Breast epithelium (tissue), 4 donors: ENCODE data around the gene IL17RC. TPM values are rescaled to one million over a fixed set of nuclear protein-coding genes. Genes with fewer than 3 reads are reported as not detected.
A peak's percentile ranks its signal among the peaks of the same experiment; 100 is the strongest.
"Not testable (repeated sequence)": the region's sequence is repeated elsewhere in the genome, so short reads cannot be mapped to it uniquely, and the experiment has no call there.

Experiments used
- DNase-seq, 2 donors: peaks; one replicate each; pipeline ENCODE4 v3.0.0-alpha.2; 2019; ENCODE audit warnings: low spot score in 2 of 2
- H3K27ac ChIP-seq, 2 donors: fragments of 200-600 bp; sonication (generic) in 1 of 2; one replicate each; pipeline ENCODE4 v1.5.1; 2016 to 2019; ENCODE audit warnings: mild to moderate bottlenecking in 1 of 2
- H3K27me3 ChIP-seq, 2 donors: fragments of 200-600 bp; sonication (generic) in 1 of 2; one replicate each; pipeline versions ENCODE4 v1.5.1 to v1.6.0; 2017 to 2019; ENCODE audit warnings: control low read depth in 1 of 2, mild to moderate bottlenecking in 1 of 2
- H3K36me3 ChIP-seq: fragments of 200-600 bp; one replicate; pipeline ENCODE4 v1.5.1; 2019
- H3K4me1 ChIP-seq, 2 donors: fragments of 200-600 bp; sonication (generic); one replicate each; pipeline ENCODE4 v1.5.1; 2016 to 2019; ENCODE audit warnings: control low read depth in 1 of 2
- H3K4me3 ChIP-seq, 3 donors: fragments of 200-600 bp; sonication (generic); 1 replicate in 2 of 3; 2 replicates in 1 of 3; pipeline ENCODE4 v1.5.1; 2016 to 2019; ENCODE audit warnings: mild to moderate bottlenecking in 3 of 3, moderate library complexity in 2 of 3
- H3K9me3 ChIP-seq, 2 donors: fragments of 200-600 bp; sonication (generic) in 1 of 2; one replicate each; pipeline ENCODE4 v1.5.1; 2016 to 2019; ENCODE audit warnings: control low read depth in 1 of 2
- POLR2A ChIP-seq: fragments of 450-650 bp; IDR thresholded peaks from one replicate; pipeline ENCODE4 v1.6.1; 2016; ENCODE audit warnings: antibody characterized with exemption, mild to moderate bottlenecking, moderate library complexity
- POLR2AphosphoS5 ChIP-seq, 3 donors: sonication (generic); formaldehyde crosslinking; IDR thresholded peaks; one replicate each; pipeline ENCODE4 v1.6.1; 2017; ENCODE audit warnings: antibody characterized with exemption in 3 of 3
- intact Hi-C: fragments of 100-400 bp; cut with DNase I; formaldehyde crosslinking; loops from one replicate; pipeline ENCODE4 v1.15.1; 2023; ENCODE audit warnings: low total_unique reads
- total RNA-seq, 3 donors: library from RNA; depleted of rRNA; stranded (reverse); fragments of >200 nt; gene quantifications; one replicate each; pipeline ENCODE4 v1.1.0, GENCODE V29; 2016
- TF ChIP-seq, protein P1 (sequence below), 3 donors: fragments of 450-650 bp; IDR thresholded peaks; one replicate each; pipeline ENCODE4 v1.5.1; 2016 to 2017; ENCODE audit warnings: antibody characterized with exemption in 3 of 3, mild to moderate bottlenecking in 3 of 3, moderate library complexity in 3 of 3

Gene IL17RC
- total RNA-seq, 3 donors from 2014 or later = 59.6 to 119 (median 90.6) TPM

DNA sequence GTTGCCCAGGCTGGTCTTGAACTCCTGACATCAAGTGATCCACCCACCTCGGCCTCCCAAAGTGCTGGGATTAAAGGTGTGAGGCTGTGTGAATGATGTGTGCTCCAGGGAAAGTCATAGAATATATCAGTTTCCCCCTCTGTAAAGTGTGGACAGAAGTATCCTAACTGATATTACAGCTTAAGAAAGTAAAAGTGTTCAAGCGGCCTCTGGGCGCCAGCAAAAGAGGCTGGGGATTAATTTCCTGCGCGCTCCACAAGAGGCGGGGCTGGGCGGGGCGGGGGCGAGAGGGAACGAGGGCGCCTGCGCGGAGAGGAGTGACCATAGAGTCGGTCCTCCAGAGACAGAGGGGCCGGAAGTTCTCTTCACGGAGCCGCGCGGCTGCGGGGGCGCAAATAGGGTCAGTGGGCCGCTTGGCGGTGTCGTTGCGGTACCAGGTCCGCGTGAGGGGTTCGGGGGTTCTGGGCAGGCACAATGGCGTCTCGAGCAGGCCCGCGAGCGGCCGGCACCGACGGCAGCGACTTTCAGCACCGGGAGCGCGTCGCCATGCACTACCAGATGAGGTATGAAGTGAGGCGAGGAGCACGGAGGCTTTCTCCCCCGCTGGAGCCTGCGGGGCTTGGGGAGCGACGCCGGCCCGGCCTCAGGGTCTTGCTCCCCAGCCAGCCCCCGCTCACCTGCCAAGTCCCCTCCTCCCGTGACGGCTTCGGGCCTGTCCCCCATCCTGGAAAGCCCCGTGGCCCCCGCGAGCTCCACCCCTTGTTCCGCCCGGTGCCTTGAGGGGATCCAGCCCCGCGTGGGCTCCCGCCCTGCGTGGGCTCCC lies 26.4 kb upstream of the IL17RC start, which contains the start of gene JAGN1:
JAGN1 (plus strand) TSS at position 362 of the 823 bp plus-strand sequence; CDS start at position 475, 113 bp downstream.
- peak within 1 kb of the TSS; percentile 78 to 100 (median 97) for H3K4me3 ChIP-seq
- peaks cover 5% of the 10 kb centered on the region for H3K36me3 ChIP-seq
- peak; percentile 84 to 90 for DNase-seq
- H3K4me1 ChIP-seq = no peaks in the 10 kb centered on the region
- TF ChIP-seq, protein P1, sequence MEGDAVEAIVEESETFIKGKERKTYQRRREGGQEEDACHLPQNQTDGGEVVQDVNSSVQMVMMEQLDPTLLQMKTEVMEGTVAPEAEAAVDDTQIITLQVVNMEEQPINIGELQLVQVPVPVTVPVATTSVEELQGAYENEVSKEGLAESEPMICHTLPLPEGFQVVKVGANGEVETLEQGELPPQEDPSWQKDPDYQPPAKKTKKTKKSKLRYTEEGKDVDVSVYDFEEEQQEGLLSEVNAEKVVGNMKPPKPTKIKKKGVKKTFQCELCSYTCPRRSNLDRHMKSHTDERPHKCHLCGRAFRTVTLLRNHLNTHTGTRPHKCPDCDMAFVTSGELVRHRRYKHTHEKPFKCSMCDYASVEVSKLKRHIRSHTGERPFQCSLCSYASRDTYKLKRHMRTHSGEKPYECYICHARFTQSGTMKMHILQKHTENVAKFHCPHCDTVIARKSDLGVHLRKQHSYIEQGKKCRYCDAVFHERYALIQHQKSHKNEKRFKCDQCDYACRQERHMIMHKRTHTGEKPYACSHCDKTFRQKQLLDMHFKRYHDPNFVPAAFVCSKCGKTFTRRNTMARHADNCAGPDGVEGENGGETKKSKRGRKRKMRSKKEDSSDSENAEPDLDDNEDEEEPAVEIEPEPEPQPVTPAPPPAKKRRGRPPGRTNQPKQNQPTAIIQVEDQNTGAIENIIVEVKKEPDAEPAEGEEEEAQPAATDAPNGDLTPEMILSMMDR (IDR thresholded peaks at IDR 0.05) = no peak
- TF ChIP-seq POLR2A (peak; percentile 86), POLR2AphosphoS5 (IDR thresholded peaks at IDR 0.05) (peak; percentile 82 to 95 (median 88))
- H3K27me3 ChIP-seq = no peaks in the 10 kb centered on the region
- peak within 1 kb of the TSS; percentile 99 to 100 for H3K27ac ChIP-seq
- H3K9me3 ChIP-seq = no peaks in the 10 kb centered on the region
- intact Hi-C loops = no loop called here

DNA sequence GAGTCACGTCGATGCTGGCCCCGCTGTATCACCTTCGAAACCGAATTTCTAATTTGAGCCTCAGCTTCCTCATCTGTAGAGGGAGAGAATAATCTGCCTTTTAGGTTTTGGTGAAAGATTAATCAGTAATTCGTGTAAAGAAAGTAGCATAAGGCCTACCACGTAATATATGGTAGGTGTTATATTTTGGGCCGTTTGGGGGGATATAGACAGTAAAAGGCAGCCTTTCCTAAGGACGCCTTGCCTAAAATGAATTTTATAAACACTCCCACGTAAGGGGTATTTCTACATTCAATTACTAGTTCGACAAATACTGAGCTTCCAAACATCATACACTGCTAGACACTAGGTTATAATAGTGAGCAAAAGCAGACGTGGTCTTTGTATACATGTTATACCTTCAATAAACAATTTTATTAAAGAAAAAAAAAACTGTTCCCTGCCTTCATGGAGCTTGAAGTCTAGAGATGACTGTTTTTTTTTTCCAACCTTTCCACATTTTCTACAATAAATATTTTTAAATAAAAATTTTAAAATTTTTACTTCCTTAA lies 25.8 kb upstream of the IL17RC start:
- Histone ChIP-seq H3K27me3 (no peaks in the 10 kb centered on the region), H3K4me1 (no peaks in the 10 kb centered on the region), H3K27ac (peak overlapping the region; percentile 99 to 100), H3K36me3 (peaks cover 5% of the 10 kb centered on the region), H3K4me3 (peak overlapping the region; percentile 78 to 100 (median 97)), H3K9me3 (no peaks in the 10 kb centered on the region)
- TF ChIP-seq POLR2AphosphoS5 (IDR thresholded peaks at IDR 0.05) (no peak), POLR2A (no peak)
- TF ChIP-seq, protein P1 (IDR thresholded peaks at IDR 0.05) = no peak
- no peak for DNase-seq
- intact Hi-C loops = no loop called here

DNA sequence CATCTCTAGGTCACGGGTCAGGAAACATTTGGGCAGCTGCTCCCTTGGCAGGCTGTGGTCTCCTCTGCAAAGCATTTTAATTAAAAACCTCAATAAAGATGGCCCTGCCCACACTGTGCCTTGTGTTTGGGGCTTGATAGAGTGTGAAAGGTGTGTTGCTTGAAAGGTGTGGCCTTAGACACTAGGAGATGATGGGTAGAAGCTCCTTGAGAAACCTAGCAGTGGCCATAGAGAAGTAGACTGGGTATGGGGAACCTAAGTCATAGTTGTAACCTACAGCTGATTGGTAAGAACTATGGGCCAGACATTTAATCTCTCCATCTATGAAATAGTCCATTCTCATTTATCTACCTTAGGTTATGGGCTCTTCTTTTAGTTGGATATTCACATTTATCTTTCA lies 23.2 kb upstream of the IL17RC start:
- peak overlapping the region; percentile 10 to 17 for H3K27ac ChIP-seq
- no peak for DNase-seq

DNA sequence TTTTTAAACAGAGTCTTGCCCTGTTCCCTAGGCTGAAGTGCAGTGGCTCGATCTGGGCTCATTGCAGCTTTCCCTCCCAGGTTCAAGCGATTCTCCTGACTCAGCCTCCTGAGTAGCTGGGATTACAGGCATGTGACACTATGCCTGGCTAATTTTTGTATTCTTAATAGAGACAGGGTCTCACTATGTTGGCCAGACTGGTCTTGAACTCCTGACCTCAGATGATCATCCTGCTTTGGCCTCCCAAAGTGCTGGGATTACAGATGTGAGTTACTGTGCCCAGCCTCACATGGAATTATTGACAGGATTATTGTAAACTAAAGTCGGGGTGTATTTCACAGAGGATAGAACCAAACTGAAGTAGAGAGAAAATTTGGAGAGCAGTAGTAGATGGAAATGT lies 21.2 kb upstream of the IL17RC start:
- not testable (repeated sequence) for H3K27ac ChIP-seq

More for the DNA sequence above, 23.2 kb upstream of the IL17RC start:
- H3K9me3 ChIP-seq = no peaks in the 10 kb centered on the region
- H3K4me1 ChIP-seq = peaks cover 0 to 6% of the 10 kb centered on the region in 2 donors
- H3K27me3 ChIP-seq = no peaks in the 10 kb centered on the region
- peaks cover 5% of the 10 kb centered on the region for H3K36me3 ChIP-seq
- no peak for TF ChIP-seq POLR2AphosphoS5 (IDR thresholded peaks at IDR 0.05)
- no peak for TF ChIP-seq POLR2A
- TF ChIP-seq, protein P1 (IDR thresholded peaks at IDR 0.05) = no peak
- no peak overlapping the region for H3K4me3 ChIP-seq
- intact Hi-C loops = no loop called here

DNA sequence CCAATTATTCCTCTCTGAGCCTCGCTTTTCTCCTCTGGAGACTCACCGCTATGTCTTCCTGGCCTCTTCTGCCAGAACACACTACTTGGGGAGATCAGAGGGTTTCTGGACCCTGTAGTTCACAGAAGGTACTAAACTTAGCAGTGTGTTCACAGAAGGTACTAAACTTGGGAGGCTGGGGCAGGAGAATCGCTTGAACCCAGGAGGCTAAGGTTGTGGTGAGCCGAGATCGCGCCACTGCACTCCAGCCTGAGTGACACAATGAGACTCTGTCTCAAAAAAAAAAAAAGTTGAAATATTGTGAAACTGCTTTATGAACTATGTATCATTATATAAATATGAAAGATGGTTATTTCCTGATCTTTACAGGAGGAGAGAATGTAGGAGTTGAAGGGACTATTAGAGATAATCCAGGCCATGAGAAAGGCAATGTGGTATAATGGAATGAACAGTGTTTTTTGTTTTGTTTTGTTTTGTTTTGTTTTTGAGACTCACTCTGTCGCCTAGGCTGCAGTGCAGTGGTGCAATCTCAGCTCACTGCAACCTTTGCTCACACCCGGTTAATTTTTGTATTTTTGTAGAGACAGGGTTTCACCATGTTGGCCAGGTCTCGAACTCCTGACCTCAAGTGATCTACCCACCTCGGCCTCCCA lies 20.0 kb upstream of the IL17RC start:
- not testable (repeated sequence) for H3K9me3 ChIP-seq

More for the DNA sequence above, 21.2 kb upstream of the IL17RC start:
- H3K27me3 ChIP-seq, H3K9me3 ChIP-seq, intact Hi-C loops, H3K4me1 ChIP-seq, DNase-seq, H3K36me3 ChIP-seq, H3K4me3 ChIP-seq: not testable (repeated sequence)

More for the DNA sequence above, 20.0 kb upstream of the IL17RC start:
- H3K36me3 ChIP-seq, intact Hi-C loops, H3K27me3 ChIP-seq, DNase-seq, H3K4me1 ChIP-seq, H3K4me3 ChIP-seq: not testable (repeated sequence)
- peak overlapping the region; percentile 62 to 79 for H3K27ac ChIP-seq
